ENCODE measurements around the gene INHBB.
"Not testable (repeated sequence)": the region's sequence is repeated elsewhere in the genome, so short reads cannot be mapped to it uniquely, and the experiment has no call there.

The INHBB gene

DNA sequence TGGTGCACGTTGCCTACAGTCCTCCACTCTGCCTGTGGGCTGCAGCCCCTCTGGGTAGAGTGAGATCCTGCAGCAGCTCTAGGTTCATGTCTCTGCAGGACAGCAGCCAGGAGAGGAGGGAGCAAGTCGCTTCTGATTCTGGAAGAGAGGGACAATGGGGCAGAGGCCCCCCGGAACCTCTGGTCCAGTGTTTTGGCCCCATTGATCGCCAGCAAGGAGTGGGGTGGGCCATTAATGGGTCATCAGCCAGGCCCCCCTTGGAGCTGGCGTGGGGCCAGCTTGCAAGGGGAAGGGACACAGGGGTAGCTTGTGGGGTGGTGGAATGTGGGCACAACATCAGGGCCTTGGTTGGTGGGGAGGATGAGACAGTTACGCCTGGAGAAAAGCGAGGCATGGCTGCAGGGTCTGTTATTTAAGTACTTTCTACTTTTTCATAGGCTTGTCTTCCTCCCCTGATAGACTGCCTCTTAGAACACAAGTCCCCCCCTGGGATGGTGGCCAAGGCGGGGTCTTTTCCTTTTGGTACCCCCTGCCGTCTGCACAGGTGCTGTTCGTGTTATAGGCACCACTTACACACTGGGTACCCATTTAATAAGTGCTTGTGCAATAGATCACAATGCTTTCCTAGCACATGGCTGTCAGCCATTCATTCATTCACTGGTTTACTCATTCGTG lies 44.6 kb downstream of the INHBB start:
- Histone ChIP-seq H4K20me1 (ENCODE audit: low read depth, low read length) (no peaks in the 10 kb centered on the region), H3K36me3 (ENCODE audit: low read length) (no peaks in the 10 kb centered on the region), H3K27ac (ENCODE audit: low read depth, low read length) (no peak overlapping the region), H3K27me3 (ENCODE audit: low read length) (no peaks in the 10 kb centered on the region), H3K9me2 (replicated peaks; ENCODE audit: insufficient read depth, low read length) (no peaks in the 10 kb centered on the region), H3F3A (ENCODE audit: insufficient read depth) (no peaks in the 10 kb centered on the region), H3K4me3 (ENCODE audit: insufficient read depth, low read length, poor library complexity, severe bottlenecking) (no peak overlapping the region), H2AFZ (ENCODE audit: low read depth, low read length, severe bottlenecking) (no peak overlapping the region), H3K4me2 (ENCODE audit: low read depth, low read length, poor library complexity, severe bottlenecking) (no peak overlapping the region), H3K9me3 (ENCODE audit: insufficient read depth, low read length) (no peaks in the 10 kb centered on the region), H3K79me2 (ENCODE audit: insufficient read depth, low read length) (no peaks in the 10 kb centered on the region), H3K9ac (ENCODE audit: low read length) (no peak overlapping the region)
- TF ChIP-seq, protein P1, sequence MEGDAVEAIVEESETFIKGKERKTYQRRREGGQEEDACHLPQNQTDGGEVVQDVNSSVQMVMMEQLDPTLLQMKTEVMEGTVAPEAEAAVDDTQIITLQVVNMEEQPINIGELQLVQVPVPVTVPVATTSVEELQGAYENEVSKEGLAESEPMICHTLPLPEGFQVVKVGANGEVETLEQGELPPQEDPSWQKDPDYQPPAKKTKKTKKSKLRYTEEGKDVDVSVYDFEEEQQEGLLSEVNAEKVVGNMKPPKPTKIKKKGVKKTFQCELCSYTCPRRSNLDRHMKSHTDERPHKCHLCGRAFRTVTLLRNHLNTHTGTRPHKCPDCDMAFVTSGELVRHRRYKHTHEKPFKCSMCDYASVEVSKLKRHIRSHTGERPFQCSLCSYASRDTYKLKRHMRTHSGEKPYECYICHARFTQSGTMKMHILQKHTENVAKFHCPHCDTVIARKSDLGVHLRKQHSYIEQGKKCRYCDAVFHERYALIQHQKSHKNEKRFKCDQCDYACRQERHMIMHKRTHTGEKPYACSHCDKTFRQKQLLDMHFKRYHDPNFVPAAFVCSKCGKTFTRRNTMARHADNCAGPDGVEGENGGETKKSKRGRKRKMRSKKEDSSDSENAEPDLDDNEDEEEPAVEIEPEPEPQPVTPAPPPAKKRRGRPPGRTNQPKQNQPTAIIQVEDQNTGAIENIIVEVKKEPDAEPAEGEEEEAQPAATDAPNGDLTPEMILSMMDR (IDR thresholded peaks at IDR 0.05; ENCODE audit: insufficient read depth, low read length, poor library complexity, severe bottlenecking), result no peak
- no peak for TF ChIP-seq EZH2phosphoT487 (conservative IDR thresholded peaks at IDR 0.05; ENCODE audit: low read length)

DNA sequence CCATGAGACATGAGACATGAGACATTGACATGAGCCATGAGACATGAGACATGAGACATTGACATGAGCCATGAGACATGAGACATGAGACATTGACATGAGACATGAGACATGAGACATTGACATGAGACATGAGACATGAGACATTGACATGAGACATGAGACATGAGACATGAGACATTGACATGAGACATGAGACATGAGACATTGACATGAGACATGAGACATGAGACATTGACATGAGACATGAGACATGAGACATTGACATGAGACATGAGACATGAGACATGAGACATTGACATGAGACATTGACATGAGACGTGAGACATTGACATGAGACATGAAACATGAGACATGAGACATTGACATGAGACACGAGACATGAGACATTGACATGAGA lies 45.4 kb downstream of the INHBB start:
- not testable (repeated sequence) for H3K36me3 ChIP-seq (ENCODE audit: low read length); H3K27me3 ChIP-seq (ENCODE audit: low read length)

DNA sequence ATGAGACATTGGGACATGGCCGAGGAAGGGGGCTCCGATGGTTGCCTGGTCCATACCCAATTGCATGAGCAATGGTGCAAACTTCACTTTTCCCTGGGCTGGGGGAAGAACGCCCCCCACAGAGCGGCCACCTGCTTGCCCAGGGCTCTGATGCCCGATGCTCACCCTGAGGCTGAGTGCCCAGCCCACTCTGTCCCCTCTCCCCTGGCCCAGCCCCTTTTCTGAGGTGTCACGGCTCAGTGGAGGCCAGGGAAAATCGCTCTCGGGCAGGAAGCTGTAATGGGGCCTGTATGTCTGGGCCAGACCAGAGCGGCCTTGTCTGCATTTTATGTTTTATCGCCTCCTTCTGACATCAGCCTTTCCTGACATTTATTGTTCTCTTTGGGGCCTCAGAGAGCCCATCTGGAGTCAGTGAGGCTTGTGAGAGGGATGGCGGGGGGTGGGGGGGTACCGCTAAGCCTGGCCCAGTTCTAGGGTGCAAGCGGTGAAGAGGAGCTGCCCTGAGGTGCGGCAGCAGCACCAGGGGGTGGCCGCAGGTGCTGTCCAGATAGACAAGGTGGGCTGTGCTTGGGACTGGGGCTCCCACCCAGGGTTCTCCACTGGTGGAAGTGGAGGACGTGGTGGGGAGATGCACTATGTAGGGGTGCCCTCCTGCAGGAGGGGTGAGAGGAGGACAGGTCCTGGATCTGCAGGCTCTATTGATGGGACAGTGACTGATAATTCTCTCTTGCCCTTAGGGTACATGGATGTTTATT lies 46.2 kb downstream of the INHBB start:
- Histone ChIP-seq H3K27ac (ENCODE audit: low read depth, low read length) (no peak overlapping the region), H3K36me3 (ENCODE audit: low read length) (no peaks in the 10 kb centered on the region), H3K9me3 (ENCODE audit: insufficient read depth, low read length) (no peaks in the 10 kb centered on the region), H3F3A (ENCODE audit: insufficient read depth) (no peaks in the 10 kb centered on the region), H3K4me3 (ENCODE audit: insufficient read depth, low read length, poor library complexity, severe bottlenecking) (no peak overlapping the region), H3K27me3 (ENCODE audit: low read length) (no peaks in the 10 kb centered on the region), H3K79me2 (ENCODE audit: insufficient read depth, low read length) (no peaks in the 10 kb centered on the region), H3K4me2 (ENCODE audit: low read depth, low read length, poor library complexity, severe bottlenecking) (no peak overlapping the region), H3K9ac (ENCODE audit: low read length) (no peak overlapping the region), H3K9me2 (replicated peaks; ENCODE audit: insufficient read depth, low read length) (no peaks in the 10 kb centered on the region), H4K20me1 (ENCODE audit: low read depth, low read length) (no peaks in the 10 kb centered on the region), H2AFZ (ENCODE audit: low read depth, low read length, severe bottlenecking) (no peak overlapping the region)
- TF ChIP-seq EZH2phosphoT487 (conservative IDR thresholded peaks at IDR 0.05; ENCODE audit: low read length), result no peak
- TF ChIP-seq, protein P1 (IDR thresholded peaks at IDR 0.05; ENCODE audit: insufficient read depth, low read length, poor library complexity, severe bottlenecking), result no peak

More for the DNA sequence above, 45.4 kb downstream of the INHBB start:
- H2AFZ ChIP-seq (ENCODE audit: low read depth, low read length, severe bottlenecking); H3K9ac ChIP-seq (ENCODE audit: low read length); H4K20me1 ChIP-seq (ENCODE audit: low read depth, low read length); H3F3A ChIP-seq (ENCODE audit: insufficient read depth); H3K9me2 ChIP-seq (replicated peaks; ENCODE audit: insufficient read depth, low read length); H3K4me3 ChIP-seq (ENCODE audit: insufficient read depth, low read length, poor library complexity, severe bottlenecking); H3K9me3 ChIP-seq (ENCODE audit: insufficient read depth, low read length); H3K27ac ChIP-seq (ENCODE audit: low read depth, low read length); H3K4me2 ChIP-seq (ENCODE audit: low read depth, low read length, poor library complexity, severe bottlenecking); H3K79me2 ChIP-seq (ENCODE audit: insufficient read depth, low read length): not testable (repeated sequence)

DNA sequence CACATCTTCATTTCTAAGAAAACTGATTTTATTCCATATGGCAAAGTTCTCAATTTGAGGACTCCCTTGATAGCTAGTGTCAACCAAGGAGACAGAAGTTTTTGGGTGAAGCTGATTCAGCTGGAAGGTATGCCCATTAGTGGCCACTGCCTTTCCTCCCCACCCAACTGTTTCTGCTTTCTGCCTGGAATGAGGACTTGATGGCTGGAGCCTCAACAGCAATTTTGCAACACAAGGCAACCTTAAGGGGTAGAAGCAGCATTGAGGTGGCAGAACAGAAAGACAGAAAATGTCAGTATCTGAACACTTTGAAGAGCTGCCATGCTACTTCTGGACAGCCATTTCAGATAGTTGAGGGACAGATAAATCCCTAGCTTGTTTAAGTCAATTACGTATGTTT lies 47.0 kb downstream of the INHBB start:
- no peak overlapping the region for H3K4me2 ChIP-seq (ENCODE audit: low read depth, low read length, poor library complexity, severe bottlenecking)
- no peak overlapping the region for H3K27ac ChIP-seq (ENCODE audit: low read depth, low read length)
- no peaks in the 10 kb centered on the region for H3K36me3 ChIP-seq (ENCODE audit: low read length)
- no peaks in the 10 kb centered on the region for H3K79me2 ChIP-seq (ENCODE audit: insufficient read depth, low read length)
- no peaks in the 10 kb centered on the region for H3K9me3 ChIP-seq (ENCODE audit: insufficient read depth, low read length)
- H3K9ac ChIP-seq (ENCODE audit: low read length), result no peak overlapping the region
- TF ChIP-seq EZH2phosphoT487 (conservative IDR thresholded peaks at IDR 0.05; ENCODE audit: low read length), result no peak
- TF ChIP-seq, protein P1 (IDR thresholded peaks at IDR 0.05; ENCODE audit: insufficient read depth, low read length, poor library complexity, severe bottlenecking), result no peak
- no peaks in the 10 kb centered on the region for H3K27me3 ChIP-seq (ENCODE audit: low read length)
- H3K9me2 ChIP-seq (replicated peaks; ENCODE audit: insufficient read depth, low read length), result no peaks in the 10 kb centered on the region
- no peaks in the 10 kb centered on the region for H3F3A ChIP-seq (ENCODE audit: insufficient read depth)
- H4K20me1 ChIP-seq (ENCODE audit: low read depth, low read length), result no peaks in the 10 kb centered on the region
- no peak overlapping the region for H3K4me3 ChIP-seq (ENCODE audit: insufficient read depth, low read length, poor library complexity, severe bottlenecking)
- H2AFZ ChIP-seq (ENCODE audit: low read depth, low read length, severe bottlenecking), result no peak overlapping the region

Data from SU-DHL-6 (cell line).